MM.1S (cell line): ENCODE measurements around the gene ZNF22.

Experiments used
- EZH2 ChIP-seq: fragments of 300-600 bp; sonication (generic); optimal IDR thresholded peaks from 2 replicates; pipeline ENCODE3; 2017; ENCODE audit warnings: low read depth, mild to moderate bottlenecking, antibody characterized with exemption, low read length, mixed read lengths
- TF ChIP-seq, protein P1 (sequence below): fragments of 300-600 bp; sonication (generic); IDR thresholded peaks from 2 replicates; pipeline ENCODE4 v1.5.1; 2016; ENCODE audit warnings: antibody characterized with exemption, low read length, mixed read lengths

DNA sequence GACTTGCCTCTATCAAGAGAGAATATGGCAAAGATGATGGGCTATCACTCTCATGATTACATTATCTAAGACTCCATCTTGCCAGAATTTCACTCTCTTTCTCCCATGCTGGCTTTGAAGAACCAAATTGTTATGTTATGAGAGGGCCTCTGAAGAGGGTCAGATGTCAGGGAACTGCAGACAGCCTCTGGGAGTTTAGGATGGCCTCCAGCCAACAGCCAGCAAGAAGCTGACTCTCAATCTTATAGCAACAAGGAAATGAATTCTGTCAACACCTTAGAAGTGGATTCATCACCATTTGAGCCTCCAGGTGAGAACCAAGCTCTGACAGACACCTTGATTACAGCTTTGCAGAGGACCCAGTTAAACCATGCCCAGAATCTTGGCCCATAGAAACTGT is 33.6 kb downstream of the ZNF22 start:
- TF ChIP-seq, protein P1, sequence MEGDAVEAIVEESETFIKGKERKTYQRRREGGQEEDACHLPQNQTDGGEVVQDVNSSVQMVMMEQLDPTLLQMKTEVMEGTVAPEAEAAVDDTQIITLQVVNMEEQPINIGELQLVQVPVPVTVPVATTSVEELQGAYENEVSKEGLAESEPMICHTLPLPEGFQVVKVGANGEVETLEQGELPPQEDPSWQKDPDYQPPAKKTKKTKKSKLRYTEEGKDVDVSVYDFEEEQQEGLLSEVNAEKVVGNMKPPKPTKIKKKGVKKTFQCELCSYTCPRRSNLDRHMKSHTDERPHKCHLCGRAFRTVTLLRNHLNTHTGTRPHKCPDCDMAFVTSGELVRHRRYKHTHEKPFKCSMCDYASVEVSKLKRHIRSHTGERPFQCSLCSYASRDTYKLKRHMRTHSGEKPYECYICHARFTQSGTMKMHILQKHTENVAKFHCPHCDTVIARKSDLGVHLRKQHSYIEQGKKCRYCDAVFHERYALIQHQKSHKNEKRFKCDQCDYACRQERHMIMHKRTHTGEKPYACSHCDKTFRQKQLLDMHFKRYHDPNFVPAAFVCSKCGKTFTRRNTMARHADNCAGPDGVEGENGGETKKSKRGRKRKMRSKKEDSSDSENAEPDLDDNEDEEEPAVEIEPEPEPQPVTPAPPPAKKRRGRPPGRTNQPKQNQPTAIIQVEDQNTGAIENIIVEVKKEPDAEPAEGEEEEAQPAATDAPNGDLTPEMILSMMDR: no peak
- TF ChIP-seq EZH2: no peak
